22Rv1 (cell line): ENCODE measurements around the gene USP30.

Experiments used
- CTCF ChIP-seq: fragments of 450-650 bp; IDR thresholded peaks from 2 replicates; pipeline ENCODE4 v1.5.1; 2017; ENCODE audit warnings: mild to moderate bottlenecking
- ZFX ChIP-seq: fragments of 450-650 bp; IDR thresholded peaks from 2 replicates; pipeline ENCODE4 v1.6.1; 2017; ENCODE audit warnings: antibody characterized with exemption, borderline replicate concordance

- TF ChIP-seq CTCF (no peak), ZFX (no peak)
These were observed 58.7 kb downstream of the USP30 start for GRCh38 chr12:109110988-109111495.
